Neural cell (in vitro differentiated cells): Measurements from ENCODE around the gene OLFML3. TPM values are rescaled to one million over a fixed set of nuclear protein-coding genes. Genes with fewer than 3 reads are reported as not detected.

Source experiments
- H2AFZ ChIP-seq: fragments of 200-600, 300-800 bp; sonication (generic), shearing (Covaris generic); 2 replicates; pipeline ENCODE4 v1.6.0; 2014; ENCODE audit warnings: low read depth, mild to moderate bottlenecking, antibody characterized with exemption, low read length, moderate library complexity
- H3F3A ChIP-seq: fragments of 200-600 bp; shearing (Covaris generic); 2 replicates; pipeline ENCODE4 v1.6.1; 2016; ENCODE audit warnings: mild to moderate bottlenecking, moderate library complexity, mixed read lengths, antibody characterized with exemption, low read length; ENCODE audit not compliant: insufficient read depth, poor library complexity, severe bottlenecking
- H3K27ac ChIP-seq: fragments of 200-600, 300-800 bp; sonication (generic), shearing (Covaris generic); 2 replicates; pipeline ENCODE4 v1.5.1; 2014; ENCODE audit warnings: mild to moderate bottlenecking, low read length, moderate library complexity
- H3K27me3 ChIP-seq: fragments of 300-800, 200-600 bp; sonication (generic), shearing (Covaris generic); 2 replicates; pipeline ENCODE4 v1.6.0; 2014; ENCODE audit warnings: mild to moderate bottlenecking, low read depth, low read length, moderate library complexity; ENCODE audit not compliant: insufficient read depth
- H3K36me3 ChIP-seq: fragments of 300-800, 200-600 bp; sonication (generic), shearing (Covaris generic); 2 replicates; pipeline ENCODE4 v1.5.1; 2014; ENCODE audit warnings: mild to moderate bottlenecking, antibody characterized with exemption, low read length, moderate library complexity; ENCODE audit not compliant: insufficient read depth
- H3K4me2 ChIP-seq: fragments of 300-800, 200-600 bp; sonication (generic), shearing (Covaris generic); 2 replicates; pipeline ENCODE4 v1.6.0; 2014; ENCODE audit warnings: mild to moderate bottlenecking, low read length
- H3K4me3 ChIP-seq: fragments of 300-800, 200-600 bp; sonication (generic), shearing (Covaris generic); 2 replicates; pipeline ENCODE4 v1.5.1; 2014; ENCODE audit warnings: mild to moderate bottlenecking, low read length, moderate library complexity
- H3K79me2 ChIP-seq: fragments of 200-600 bp; shearing (Covaris generic); replicated peaks from 2 replicates; pipeline ENCODE4 v1.6.0; 2014; ENCODE audit warnings: mild to moderate bottlenecking, low read length, moderate library complexity; ENCODE audit not compliant: insufficient read depth
- H3K9ac ChIP-seq: fragments of 300-800, 200-600 bp; sonication (generic), shearing (Covaris generic); 2 replicates; pipeline ENCODE4 v1.6.1; 2016; ENCODE audit warnings: mild to moderate bottlenecking, low read length, mixed read lengths
- H3K9me2 ChIP-seq: fragments of 200-600 bp; shearing (Covaris generic); 2 replicates; pipeline ENCODE4 v1.6.1; 2016; ENCODE audit warnings: mild to moderate bottlenecking, low read length, mixed read lengths; ENCODE audit not compliant: insufficient read depth
- H3K9me3 ChIP-seq: fragments of 200-600, 300-800 bp; sonication (generic), shearing (Covaris generic); 2 replicates; pipeline ENCODE4 v1.6.1; 2016; ENCODE audit warnings: mild to moderate bottlenecking, mixed run types, low read length, moderate library complexity, mixed read lengths
- H4K20me1 ChIP-seq: fragments of 200-600 bp; shearing (Covaris generic); 2 replicates; pipeline ENCODE4 v1.6.1; 2016; ENCODE audit warnings: mild to moderate bottlenecking, mixed run types; ENCODE audit not compliant: insufficient read depth
- CTCF ChIP-seq: fragments of 450-650 bp; IDR thresholded peaks from 2 replicates; pipeline ENCODE4 v1.5.1; 2014; ENCODE audit warnings: antibody characterized with exemption, mild to moderate bottlenecking, moderate library complexity; ENCODE audit not compliant: poor library complexity, severe bottlenecking
- EP300 ChIP-seq: fragments of 450-650 bp; conservative IDR thresholded peaks from 2 replicates; pipeline ENCODE4 v1.6.1; 2014; ENCODE audit warnings: antibody characterized with exemption, mild to moderate bottlenecking, moderate library complexity; ENCODE audit not compliant: poor library complexity, severe bottlenecking
- EZH2 ChIP-seq: fragments of 200-600, 300-800 bp; shearing (Covaris generic), sonication (generic); IDR thresholded peaks from 2 replicates; pipeline ENCODE4 v1.6.1; 2014; ENCODE audit warnings: antibody characterized with exemption, low read length, borderline replicate concordance, mild to moderate bottlenecking; ENCODE audit not compliant: insufficient read depth, poor library complexity, severe bottlenecking
- MXI1 ChIP-seq: fragments of 450-650 bp; conservative IDR thresholded peaks from 2 replicates; pipeline ENCODE4 v1.6.1; 2014; ENCODE audit warnings: antibody characterized with exemption, mild to moderate bottlenecking; ENCODE audit not compliant: poor library complexity, severe bottlenecking
- POLR2AphosphoS5 ChIP-seq: IDR thresholded peaks from 2 replicates; pipeline ENCODE4 v1.6.1; 2012
- RAD21 ChIP-seq: fragments of 450-650 bp; conservative IDR thresholded peaks from 2 replicates; pipeline ENCODE4 v1.6.1; 2014; ENCODE audit warnings: antibody characterized with exemption, mild to moderate bottlenecking, moderate library complexity
- SMC3 ChIP-seq: fragments of 450-650 bp; conservative IDR thresholded peaks from 2 replicates; pipeline ENCODE4 v1.6.1; 2014; ENCODE audit warnings: antibody characterized with exemption, mild to moderate bottlenecking, moderate library complexity; ENCODE audit not compliant: poor library complexity
- TAF1 ChIP-seq: IDR thresholded peaks from 2 replicates; pipeline ENCODE4 v1.6.1; 2012; ENCODE audit warnings: low read depth
- polyA plus RNA-seq: library from polyadenylated mRNA; depleted of rRNA; stranded (reverse); fragments of >200 nt; gene quantifications from 2 replicates; pipeline ENCODE4 v1.2.3, GENCODE V29; 2014
- TF ChIP-seq, protein P1 (sequence below): IDR thresholded peaks from 2 replicates; pipeline ENCODE4 v1.6.1; 2012; ENCODE audit warnings: borderline replicate concordance

OLFML3 gene
- polyA plus RNA-seq, 1 donor from 2014 or later = not detected

DNA sequence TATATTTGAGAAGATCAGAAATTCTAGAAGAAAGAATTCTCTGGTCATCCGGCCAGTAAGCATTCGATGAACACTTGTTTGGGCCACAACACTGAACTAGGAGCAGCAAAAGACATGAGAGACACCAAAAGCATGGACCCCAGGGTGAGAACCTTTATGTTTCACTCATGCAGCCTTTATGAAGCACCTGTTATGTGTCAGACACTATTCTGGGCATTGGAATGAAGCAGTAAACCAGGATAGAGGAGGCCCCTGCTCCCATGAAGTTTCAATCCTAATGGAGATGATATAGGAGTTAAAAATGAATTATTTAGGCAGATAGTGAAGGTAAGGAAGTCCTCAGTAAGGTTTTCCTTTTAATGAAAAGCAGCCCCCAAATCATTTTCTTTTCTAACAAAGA, 43.6 kb downstream of the OLFML3 start:
- no peaks in the 10 kb centered on the region for H3F3A ChIP-seq
- H3K27me3 ChIP-seq = no peaks in the 10 kb centered on the region
- H3K27ac ChIP-seq = no peak overlapping the region
- no peak overlapping the region for H3K9ac ChIP-seq
- no peaks in the 10 kb centered on the region for H3K9me3 ChIP-seq
- no peak overlapping the region for H3K4me2 ChIP-seq
- no peak overlapping the region for H3K4me3 ChIP-seq
- TF ChIP-seq RAD21 = no peak
- TF ChIP-seq EP300 = no peak
- no peak for TF ChIP-seq TAF1
- no peak for TF ChIP-seq MXI1
- no peak for TF ChIP-seq EZH2
- no peak for TF ChIP-seq SMC3
- TF ChIP-seq POLR2AphosphoS5 = no peak
- TF ChIP-seq, protein P1, sequence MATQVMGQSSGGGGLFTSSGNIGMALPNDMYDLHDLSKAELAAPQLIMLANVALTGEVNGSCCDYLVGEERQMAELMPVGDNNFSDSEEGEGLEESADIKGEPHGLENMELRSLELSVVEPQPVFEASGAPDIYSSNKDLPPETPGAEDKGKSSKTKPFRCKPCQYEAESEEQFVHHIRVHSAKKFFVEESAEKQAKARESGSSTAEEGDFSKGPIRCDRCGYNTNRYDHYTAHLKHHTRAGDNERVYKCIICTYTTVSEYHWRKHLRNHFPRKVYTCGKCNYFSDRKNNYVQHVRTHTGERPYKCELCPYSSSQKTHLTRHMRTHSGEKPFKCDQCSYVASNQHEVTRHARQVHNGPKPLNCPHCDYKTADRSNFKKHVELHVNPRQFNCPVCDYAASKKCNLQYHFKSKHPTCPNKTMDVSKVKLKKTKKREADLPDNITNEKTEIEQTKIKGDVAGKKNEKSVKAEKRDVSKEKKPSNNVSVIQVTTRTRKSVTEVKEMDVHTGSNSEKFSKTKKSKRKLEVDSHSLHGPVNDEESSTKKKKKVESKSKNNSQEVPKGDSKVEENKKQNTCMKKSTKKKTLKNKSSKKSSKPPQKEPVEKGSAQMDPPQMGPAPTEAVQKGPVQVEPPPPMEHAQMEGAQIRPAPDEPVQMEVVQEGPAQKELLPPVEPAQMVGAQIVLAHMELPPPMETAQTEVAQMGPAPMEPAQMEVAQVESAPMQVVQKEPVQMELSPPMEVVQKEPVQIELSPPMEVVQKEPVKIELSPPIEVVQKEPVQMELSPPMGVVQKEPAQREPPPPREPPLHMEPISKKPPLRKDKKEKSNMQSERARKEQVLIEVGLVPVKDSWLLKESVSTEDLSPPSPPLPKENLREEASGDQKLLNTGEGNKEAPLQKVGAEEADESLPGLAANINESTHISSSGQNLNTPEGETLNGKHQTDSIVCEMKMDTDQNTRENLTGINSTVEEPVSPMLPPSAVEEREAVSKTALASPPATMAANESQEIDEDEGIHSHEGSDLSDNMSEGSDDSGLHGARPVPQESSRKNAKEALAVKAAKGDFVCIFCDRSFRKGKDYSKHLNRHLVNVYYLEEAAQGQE = no peak
- no peak for TF ChIP-seq CTCF
- no peaks in the 10 kb centered on the region for H3K9me2 ChIP-seq
- H4K20me1 ChIP-seq = no peaks in the 10 kb centered on the region
- H2AFZ ChIP-seq = no peak overlapping the region
- no peaks in the 10 kb centered on the region for H3K36me3 ChIP-seq
- H3K79me2 ChIP-seq = no peaks in the 10 kb centered on the region

DNA sequence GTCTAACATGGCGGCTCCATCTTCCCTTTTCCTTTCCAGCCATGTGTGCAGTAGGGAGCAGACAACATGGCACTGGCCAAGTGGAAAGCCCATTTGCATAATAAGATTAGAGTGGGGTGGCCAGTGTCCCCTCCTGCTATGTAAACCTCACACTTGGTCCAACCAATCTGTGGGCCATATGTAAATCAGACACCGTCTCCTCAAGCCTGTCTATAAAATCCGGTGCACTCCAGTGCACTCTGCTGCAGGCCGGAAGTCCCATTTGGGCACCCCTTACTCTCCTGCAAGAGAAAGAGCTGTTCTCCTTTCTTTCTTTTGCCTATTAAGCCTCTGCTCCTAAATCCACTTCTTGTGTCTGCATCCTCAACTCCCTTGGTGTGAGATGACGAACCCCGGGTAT, 44.1 kb downstream of the OLFML3 start:
- Histone ChIP-seq H3K79me2 (no peaks in the 10 kb centered on the region), H2AFZ (no peak overlapping the region), H3K9me3 (no peaks in the 10 kb centered on the region), H3K9ac (no peak overlapping the region), H3K27me3 (no peaks in the 10 kb centered on the region), H4K20me1 (no peaks in the 10 kb centered on the region), H3K4me3 (no peak overlapping the region), H3K36me3 (no peaks in the 10 kb centered on the region), H3K9me2 (no peaks in the 10 kb centered on the region), H3F3A (no peaks in the 10 kb centered on the region), H3K27ac (no peak overlapping the region), H3K4me2 (no peak overlapping the region)
- TF ChIP-seq EZH2 = no peak
- TF ChIP-seq, protein P1 = no peak
- no peak for TF ChIP-seq CTCF
